BE2C (cell line): ENCODE measurements around the gene STK4.

Source experiments
- DNase-seq: peaks from one replicate; pipeline ENCODE4 v3.0.0-alpha.2; 2020
- H3K27me3 ChIP-seq: fragments of 250-450 bp; sonication (Bioruptor Pico); 2 replicates; pipeline ENCODE4 v1.5.1; 2020; ENCODE audit warnings: mild to moderate bottlenecking
- H3K36me3 ChIP-seq: fragments of 250-450 bp; sonication (Bioruptor Pico); 2 replicates; pipeline ENCODE4 v1.5.1; 2020; ENCODE audit warnings: mild to moderate bottlenecking
- H3K4me1 ChIP-seq: fragments of 250-450 bp; sonication (Bioruptor Pico); 2 replicates; pipeline ENCODE4 v1.5.1; 2020
- H3K4me3 ChIP-seq: 2 replicates; pipeline ENCODE4 v1.5.1; 2011; ENCODE audit warnings: low read depth, low read length
- H3K9me3 ChIP-seq: fragments of 250-450 bp; sonication (Bioruptor Pico); 2 replicates; pipeline ENCODE4 v1.5.1; 2020
- CTCF ChIP-seq: IDR thresholded peaks from 2 replicates; pipeline ENCODE4 v1.5.1; 2012; ENCODE audit warnings: mild to moderate bottlenecking, low read depth, low read length

STK4 gene

GRCh38 chr20:45114465-45115385 lies 148.4 kb downstream of the STK4 start, which contains the start of gene WFDC5:
WFDC5 (minus strand) TSS chr20:45115174; CDS start chr20:45115083, 91 bp downstream.
- no peaks in the 10 kb centered on the region for H3K9me3 ChIP-seq
- no peaks in the 10 kb centered on the region for H3K4me1 ChIP-seq
- no peak for DNase-seq
- H3K36me3 ChIP-seq, result no peaks in the 10 kb centered on the region
- TF ChIP-seq CTCF, result no peak
- H3K27me3 ChIP-seq, result peaks cover 13% of the 10 kb centered on the region
- no peak within 1 kb of the TSS for H3K4me3 ChIP-seq

DNA sequence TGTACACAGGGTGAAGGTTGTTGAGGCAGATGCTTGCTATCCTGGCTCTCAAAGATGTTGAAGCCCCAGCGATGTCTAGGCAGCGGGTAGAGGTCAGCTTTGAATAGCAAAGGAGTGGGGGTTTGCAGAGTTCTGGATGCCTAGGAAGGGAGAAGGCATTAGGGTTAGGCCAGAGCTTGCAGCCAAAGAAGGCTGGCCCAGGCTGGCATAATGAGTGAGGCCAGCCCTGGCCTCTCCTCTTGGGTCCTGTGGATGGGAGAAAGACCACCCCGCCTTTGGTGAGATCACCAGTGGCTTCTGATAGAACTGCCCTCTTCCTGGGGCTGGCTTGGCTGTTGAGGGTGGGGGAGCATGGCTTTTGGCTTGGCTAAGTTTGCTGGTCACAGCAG lies 149.1 kb downstream of the STK4 start:
- TF ChIP-seq CTCF, result no peak
- Histone ChIP-seq H3K27me3 (peaks cover 19% of the 10 kb centered on the region), H3K9me3 (no peaks in the 10 kb centered on the region), H3K4me3 (no peak overlapping the region), H3K4me1 (no peaks in the 10 kb centered on the region), H3K36me3 (no peaks in the 10 kb centered on the region)
- no peak for DNase-seq

- no peaks in the 10 kb centered on the region for H3K4me1 ChIP-seq
- H3K9me3 ChIP-seq, result no peaks in the 10 kb centered on the region
- H3K36me3 ChIP-seq, result no peaks in the 10 kb centered on the region
- DNase-seq, result no peak
- TF ChIP-seq CTCF, result no peak
- peaks cover 21% of the 10 kb centered on the region for H3K27me3 ChIP-seq
- H3K4me3 ChIP-seq, result no peak overlapping the region
Observed at GRCh38 chr20:45115829-45116228, 149.5 kb downstream of the STK4 start.

- no peak for TF ChIP-seq CTCF
- DNase-seq, result no peak
- Histone ChIP-seq H3K9me3 (no peaks in the 10 kb centered on the region), H3K27me3 (peaks cover 37% of the 10 kb centered on the region), H3K4me1 (no peaks in the 10 kb centered on the region), H3K36me3 (no peaks in the 10 kb centered on the region), H3K4me3 (no peak overlapping the region)
Observed at GRCh38 chr20:45117581-45117980, 151.3 kb downstream of the STK4 start.

GRCh38 chr20:45118028-45118427 lies 151.7 kb downstream of the STK4 start:
- no peak for TF ChIP-seq CTCF
- H3K27me3 ChIP-seq, result peaks cover 39% of the 10 kb centered on the region

More at GRCh38 chr20:45118028-45118427, 151.7 kb downstream of the STK4 start:
- Histone ChIP-seq H3K4me3 (no peak overlapping the region), H3K9me3 (no peaks in the 10 kb centered on the region), H3K4me1 (no peaks in the 10 kb centered on the region), H3K36me3 (no peaks in the 10 kb centered on the region)
- DNase-seq, result no peak
